HCT116 (cell line): Measurements from ENCODE around the gene TMIGD3. TPM values are rescaled to one million over a fixed set of nuclear protein-coding genes. Genes with fewer than 3 reads are reported as not detected.

Experiments
- ATAC-seq: fragments of 200-7000 bp; cut with Tn5 transposase; 2 replicates; pipeline ENCODE4 v1.9.1; 2020; ENCODE audit warnings: mild to moderate bottlenecking, moderate library complexity
- BruUV-seq: library from RNA; stranded (reverse); fragments of 400-500 nt; replicated peaks from 2 replicates; lab custom pipeline; 2021; lab: Mats Ljungman, UMichigan
- CTCF ChIA-PET: fragments of 300-600 bp; sonication (Branson Sonifier 250); formaldehyde crosslinking; loops from one replicate; lab custom pipeline; 2021; ENCODE audit warnings: antibody characterized with exemption; lab: Charles Lee
- POLR2A ChIA-PET: fragments of 300-600, 350-600 bp; sonication (Branson Sonifier 250); formaldehyde crosslinking; loops from one replicate; lab custom pipeline; 2021; ENCODE audit warnings: antibody characterized with exemption; lab: Charles Lee
- RAD21 ChIA-PET, 2 experiments: fragments of 300-600 bp; sonication (Branson Sonifier 250); formaldehyde crosslinking; loops; one replicate each; lab custom pipeline; 2023; ENCODE audit warnings: low total read pairs in 2 of 2; ENCODE audit not compliant: uncharacterized antibody in 2 of 2, unreplicated experiment in 2 of 2, low non-redundant PET in 1 of 2; lab: Charles Lee
- DNase-seq: peaks from one replicate; pipeline ENCODE4 v3.0.0-alpha.2; 2010; ENCODE audit warnings: low read depth, low spot score
- H2AFZ ChIP-seq: fragments of 200-600 bp; shearing (Covaris generic), sonication (generic); 2 replicates; pipeline ENCODE4 v1.6.1; 2017; ENCODE audit warnings: low read depth, mixed run types, mixed read lengths, antibody characterized with exemption, low read length; ENCODE audit not compliant: poor library complexity, severe bottlenecking
- H3K27ac ChIP-seq: 2 replicates; pipeline ENCODE4 v1.5.1; 2012; ENCODE audit warnings: low read depth, low read length
- H3K27me3 ChIP-seq: fragments of 200-600 bp; sonication (generic); 2 replicates; pipeline ENCODE4 v1.6.1; 2016; ENCODE audit warnings: mixed run types, low read length, mixed read lengths; ENCODE audit not compliant: insufficient read depth
- H3K36me3 ChIP-seq, 2 experiments: fragments of 200-500 bp in 1 of 2; fragments of 200-600 bp in 1 of 2; sonication (Bioruptor generic) in 1 of 2; sonication (generic) in 1 of 2; 2 replicates each; pipeline versions ENCODE4 v1.5.1 to v1.6.1; 2014 to 2016; ENCODE audit warnings: low read length in 2 of 2, inconsistent platforms in 1 of 2, mixed read lengths in 1 of 2, mixed run types in 1 of 2; ENCODE audit not compliant: insufficient read depth in 2 of 2, control insufficient read depth in 1 of 2
- H3K4me1 ChIP-seq, 2 experiments: fragments of 200-600 bp in 1 of 2; sonication (generic) in 1 of 2; 2 replicates each; pipeline versions ENCODE4 v1.5.1 to v1.6.1; 2012 to 2017; ENCODE audit warnings: low read length in 2 of 2, inconsistent platforms in 1 of 2, mild to moderate bottlenecking in 1 of 2, mixed read lengths in 1 of 2, mixed run types in 1 of 2, moderate library complexity in 1 of 2; ENCODE audit not compliant: insufficient read depth in 2 of 2, control insufficient read depth in 1 of 2
- H3K4me2 ChIP-seq: fragments of 200-600 bp; sonication (generic); 2 replicates; pipeline ENCODE4 v1.6.1; 2017; ENCODE audit warnings: mixed run types, low read length, mixed read lengths
- H3K4me3 ChIP-seq, 2 experiments: fragments of 200-600 bp in 1 of 2; sonication (generic) in 1 of 2; replicated peaks in 1 of 2; 2 replicates each; pipeline ENCODE4 v1.5.1; 2011 to 2016; ENCODE audit warnings: low read length in 2 of 2, control low read depth in 1 of 2, low read depth in 1 of 2, mild to moderate bottlenecking in 1 of 2, mixed read lengths in 1 of 2, mixed run types in 1 of 2
- H3K79me2 ChIP-seq: fragments of 200-600 bp; sonication (generic); 2 replicates; pipeline ENCODE4 v1.6.1; 2017; ENCODE audit warnings: mild to moderate bottlenecking, mixed run types, low read length, moderate library complexity, mixed read lengths; ENCODE audit not compliant: insufficient read depth
- H3K9ac ChIP-seq: fragments of 200-600 bp; sonication (generic); 2 replicates; pipeline ENCODE4 v1.6.1; 2016; ENCODE audit warnings: low read length, mixed read lengths
- H3K9me2 ChIP-seq: fragments of 200-600 bp; sonication (generic), shearing (Covaris generic); 2 replicates; pipeline ENCODE4 v1.6.1; 2017; ENCODE audit warnings: mixed run types, mild to moderate bottlenecking, moderate library complexity; ENCODE audit not compliant: insufficient read depth
- H3K9me3 ChIP-seq, 2 experiments: fragments of 200-500 bp in 1 of 2; fragments of 200-600 bp in 1 of 2; sonication (Bioruptor generic) in 1 of 2; sonication (generic) in 1 of 2; 2 replicates each; pipeline ENCODE4 v1.6.1; 2014 to 2017; ENCODE audit warnings: low read length in 2 of 2, mixed read lengths in 2 of 2, inconsistent platforms in 1 of 2, low read depth in 1 of 2, mild to moderate bottlenecking in 1 of 2, mixed run types in 1 of 2, moderate library complexity in 1 of 2; ENCODE audit not compliant: control insufficient read depth in 1 of 2, insufficient read depth in 1 of 2
- H4K20me1 ChIP-seq: fragments of 200-600 bp; sonication (generic), shearing (Covaris generic); 2 replicates; pipeline ENCODE4 v1.6.1; 2017; ENCODE audit warnings: mixed run types, mild to moderate bottlenecking, moderate library complexity; ENCODE audit not compliant: insufficient read depth
- CTCF ChIP-seq, 3 experiments: fragments of 200-600 bp in 1 of 3; sonication (generic) in 1 of 3; IDR thresholded peaks in 2 of 3; conservative IDR thresholded peaks in 1 of 3; 2 replicates each; pipeline ENCODE4 v1.5.1; 2012 to 2017; ENCODE audit warnings: low read depth in 2 of 3, low read length in 2 of 3, antibody characterized with exemption in 1 of 3, borderline replicate concordance in 1 of 3, control low read depth in 1 of 3, mild to moderate bottlenecking in 1 of 3, mixed read lengths in 1 of 3, mixed run types in 1 of 3, moderate library complexity in 1 of 3; ENCODE audit not compliant: insufficient read depth in 1 of 3
- ELF1 ChIP-seq: IDR thresholded peaks from 2 replicates; pipeline ENCODE4 v1.6.1; 2012; ENCODE audit warnings: low read depth, borderline replicate concordance
- EZH2 ChIP-seq: fragments of 200-600 bp; sonication (generic); IDR thresholded peaks from 2 replicates; pipeline ENCODE4 v1.6.1; 2017; ENCODE audit warnings: antibody characterized with exemption, mixed run types
- EZH2phosphoT487 ChIP-seq: fragments of 200-600 bp; IDR thresholded peaks from 2 replicates; pipeline ENCODE4 v1.6.1; 2018; ENCODE audit warnings: antibody characterized with exemption, borderline replicate concordance
- FOSL1 ChIP-seq: IDR thresholded peaks from 2 replicates; pipeline ENCODE4 v1.6.1; 2012; ENCODE audit warnings: low read depth
- MAX ChIP-seq: IDR thresholded peaks from 2 replicates; pipeline ENCODE4 v1.6.1; 2012
- POLR2A ChIP-seq: IDR thresholded peaks from 2 replicates; pipeline ENCODE4 v1.7.0; 2011; ENCODE audit warnings: borderline replicate concordance; ENCODE audit not compliant: insufficient read depth, insufficient read length; ENCODE audit errors: extremely low read depth
- POLR2AphosphoS5 ChIP-seq: IDR thresholded peaks from 2 replicates; pipeline ENCODE4 v1.6.1; 2011; ENCODE audit warnings: mild to moderate bottlenecking, low read depth, low read length, moderate library complexity
- REST ChIP-seq: IDR thresholded peaks from 2 replicates; pipeline ENCODE4 v1.6.1; 2012; ENCODE audit warnings: low read depth
- SIN3A ChIP-seq: IDR thresholded peaks from 2 replicates; pipeline ENCODE4 v1.6.1; 2012; ENCODE audit warnings: low read depth
- SP1 ChIP-seq: IDR thresholded peaks from 2 replicates; pipeline ENCODE4 v1.6.1; 2012; ENCODE audit warnings: low read depth
- SRF ChIP-seq: IDR thresholded peaks from 2 replicates; pipeline ENCODE4 v1.6.1; 2012; ENCODE audit warnings: low read depth
- YY1 ChIP-seq: IDR thresholded peaks from 2 replicates; pipeline ENCODE4 v1.6.1; 2011; ENCODE audit warnings: low read length, low read depth, moderate library complexity, mild to moderate bottlenecking; ENCODE audit not compliant: insufficient replicate concordance; ENCODE audit errors: extremely low read depth
- intact Hi-C: fragments of 100-400 bp; cut with micrococcal nuclease; formaldehyde crosslinking; loops from 2 replicates; pipeline ENCODE4 v1.10.0; 2022
- total RNA-seq: library from RNA; stranded (reverse); gene quantifications from one replicate; pipeline ENCODE4 v1.2.1, GENCODE V29; 2021; ENCODE audit not compliant: unreplicated experiment
- TF ChIP-seq, protein P1 (sequence below): IDR thresholded peaks from 2 replicates; pipeline ENCODE4 v1.6.1; 2012
- TF ChIP-seq, protein P2 (sequence below): IDR thresholded peaks from 2 replicates; pipeline ENCODE4 v1.6.1; 2011; ENCODE audit warnings: mild to moderate bottlenecking, low read length, moderate library complexity; ENCODE audit not compliant: insufficient replicate concordance; ENCODE audit errors: extremely low read depth

TMIGD3 gene
- total RNA-seq, 1 experiment from 2014 or later = not detected

- Histone ChIP-seq H3K4me3 (no peak overlapping the region), H3K27ac (no peak overlapping the region), H4K20me1 (no peaks in the 10 kb centered on the region), H3K9me2 (no peaks in the 10 kb centered on the region), H3K36me3 (no peaks in the 10 kb centered on the region), H3K9me3 (no peaks in the 10 kb centered on the region), H3K4me2 (no peak overlapping the region), H3K9ac (no peak overlapping the region), H3K4me1 (no peaks in the 10 kb centered on the region), H3K27me3 (no peaks in the 10 kb centered on the region), H3K79me2 (no peaks in the 10 kb centered on the region), H2AFZ (no peak overlapping the region)
- CTCF ChIA-PET = no interaction called here
- DNase-seq (no peak), ATAC-seq (no peak)
- POLR2A ChIA-PET = no interaction called here
- RAD21 ChIA-PET = no interaction called here
- TF ChIP-seq, protein P1, sequence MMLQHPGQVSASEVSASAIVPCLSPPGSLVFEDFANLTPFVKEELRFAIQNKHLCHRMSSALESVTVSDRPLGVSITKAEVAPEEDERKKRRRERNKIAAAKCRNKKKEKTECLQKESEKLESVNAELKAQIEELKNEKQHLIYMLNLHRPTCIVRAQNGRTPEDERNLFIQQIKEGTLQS = no peak
- TF ChIP-seq POLR2A (no peak), POLR2AphosphoS5 (no peak), SIN3A (no peak), YY1 (no peak), MAX (no peak), CTCF (IDR thresholded peaks at IDR 0.05 in 2 of 3, conservative IDR thresholded peaks at IDR 0.05 in 1 of 3; ENCODE audit: borderline replicate concordance in 1 of 3, insufficient read depth in 1 of 3, low read depth in 2 of 3, low read length in 2 of 3) (no peak), SP1 (no peak), SRF (no peak), FOSL1 (no peak), EZH2phosphoT487 (no peak), EZH2 (no peak), ELF1 (no peak), REST (no peak)
- TF ChIP-seq, protein P2, sequence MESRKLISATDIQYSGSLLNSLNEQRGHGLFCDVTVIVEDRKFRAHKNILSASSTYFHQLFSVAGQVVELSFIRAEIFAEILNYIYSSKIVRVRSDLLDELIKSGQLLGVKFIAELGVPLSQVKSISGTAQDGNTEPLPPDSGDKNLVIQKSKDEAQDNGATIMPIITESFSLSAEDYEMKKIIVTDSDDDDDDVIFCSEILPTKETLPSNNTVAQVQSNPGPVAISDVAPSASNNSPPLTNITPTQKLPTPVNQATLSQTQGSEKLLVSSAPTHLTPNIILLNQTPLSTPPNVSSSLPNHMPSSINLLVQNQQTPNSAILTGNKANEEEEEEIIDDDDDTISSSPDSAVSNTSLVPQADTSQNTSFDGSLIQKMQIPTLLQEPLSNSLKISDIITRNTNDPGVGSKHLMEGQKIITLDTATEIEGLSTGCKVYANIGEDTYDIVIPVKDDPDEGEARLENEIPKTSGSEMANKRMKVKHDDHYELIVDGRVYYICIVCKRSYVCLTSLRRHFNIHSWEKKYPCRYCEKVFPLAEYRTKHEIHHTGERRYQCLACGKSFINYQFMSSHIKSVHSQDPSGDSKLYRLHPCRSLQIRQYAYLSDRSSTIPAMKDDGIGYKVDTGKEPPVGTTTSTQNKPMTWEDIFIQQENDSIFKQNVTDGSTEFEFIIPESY = no peak
- no TSS peak for BruUV-seq
- intact Hi-C loops = no loop called here
These were observed 16.6 kb upstream of the TMIGD3 start for GRCh38 chr1:111520053-111520452.
